ENCODE results near the gene RHOC.

Gene RHOC

DNA sequence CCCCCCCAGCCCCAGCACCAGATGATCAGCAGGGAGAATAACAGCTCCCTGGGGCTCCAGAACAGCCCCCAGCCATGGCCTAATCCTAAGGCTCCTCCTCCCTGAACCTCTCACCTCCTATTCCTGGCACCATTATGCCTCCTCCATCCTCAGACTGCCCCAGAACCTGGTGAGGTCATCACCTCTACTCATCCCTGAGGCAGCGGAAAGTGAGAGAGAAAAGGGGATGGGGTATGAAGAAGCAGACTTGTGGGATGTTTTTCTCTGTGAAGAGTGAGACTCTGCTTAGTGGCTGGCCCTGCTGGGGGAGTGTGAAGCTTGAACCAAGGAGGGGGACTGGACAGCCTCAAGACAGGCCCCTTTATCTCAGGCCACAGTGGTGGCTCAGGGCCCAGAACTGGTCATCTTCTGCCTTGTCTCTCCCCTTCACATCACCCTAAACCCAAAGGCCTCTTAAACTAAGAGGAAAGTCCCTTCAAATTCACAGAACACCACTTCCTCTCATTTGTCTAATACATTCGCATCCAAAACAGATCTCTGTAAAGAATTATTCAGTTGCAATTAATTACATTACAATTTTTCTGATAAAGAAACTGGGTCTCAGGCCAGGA is 10.4 kb upstream of the RHOC start:
- TF ChIP-seq CTCF (IDR thresholded peaks at IDR 0.05; ENCODE audit: insufficient read depth, low read depth, low read length, missing control alignments): no peak
- H3K4me3 ChIP-seq (ENCODE audit: low read length): no peak overlapping the region
- DNase-seq (ENCODE audit: low read depth): no peak

- peak; percentile 94 for DNase-seq (ENCODE audit: low read depth)
- peak; percentile 96 for TF ChIP-seq CTCF (IDR thresholded peaks at IDR 0.05; ENCODE audit: insufficient read depth, low read depth, low read length, missing control alignments)
- H3K4me3 ChIP-seq (ENCODE audit: low read length): peak overlapping the region; percentile 59
These were observed 9.3 kb upstream of the RHOC start for GRCh38 chr1:112716133-112716720.

DNA sequence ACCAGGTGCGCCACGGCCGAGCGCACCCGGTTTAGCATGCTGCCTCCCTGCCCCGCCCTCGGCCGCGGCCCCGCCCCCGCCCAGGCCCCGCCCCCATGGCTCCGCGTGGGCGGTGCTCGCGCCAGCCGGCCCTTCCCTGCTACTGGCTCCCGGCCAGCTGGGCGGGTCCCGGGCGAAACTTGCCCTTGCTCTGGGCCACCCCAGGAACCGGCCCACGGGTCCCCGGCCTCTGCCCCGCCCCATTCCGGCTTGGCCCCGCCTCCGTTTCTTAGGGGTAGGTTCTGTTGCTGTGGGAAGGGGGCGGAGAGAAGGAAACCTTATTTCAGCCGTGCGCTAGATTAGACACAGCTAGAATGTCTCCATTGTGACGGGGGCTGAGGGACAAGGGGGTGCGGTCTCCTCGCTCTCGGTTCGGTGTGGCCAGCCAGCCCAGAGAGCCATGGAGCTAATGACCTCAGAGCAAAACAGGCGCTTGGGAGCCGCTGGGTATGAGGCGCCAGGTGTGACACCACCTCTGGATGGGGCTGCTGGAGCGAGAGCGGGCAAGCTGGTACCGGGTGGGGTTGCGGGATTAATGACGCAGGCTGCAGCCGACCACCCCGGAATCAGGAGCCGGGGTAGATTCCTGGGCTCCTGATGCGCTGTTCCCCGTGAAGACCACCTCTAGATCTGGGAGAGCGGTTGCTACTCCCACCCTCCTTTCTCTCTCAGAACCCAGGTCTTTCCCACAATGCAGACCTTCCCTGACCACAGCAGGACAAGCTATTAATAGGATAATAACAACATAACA is 8.5 kb upstream of the RHOC start, which contains the start of gene PPM1J:
TSS of gene PPM1J (minus strand) at position 69 of the 790 bp plus-strand sequence. CDS start at position 38, 31 bp downstream.
- no peak for TF ChIP-seq CTCF (IDR thresholded peaks at IDR 0.05; ENCODE audit: insufficient read depth, low read depth, low read length, missing control alignments)
- peak; percentile 97 for DNase-seq (ENCODE audit: low read depth)
- H3K4me3 ChIP-seq (ENCODE audit: low read length): peak within 1 kb of the TSS; percentile 65

DNA sequence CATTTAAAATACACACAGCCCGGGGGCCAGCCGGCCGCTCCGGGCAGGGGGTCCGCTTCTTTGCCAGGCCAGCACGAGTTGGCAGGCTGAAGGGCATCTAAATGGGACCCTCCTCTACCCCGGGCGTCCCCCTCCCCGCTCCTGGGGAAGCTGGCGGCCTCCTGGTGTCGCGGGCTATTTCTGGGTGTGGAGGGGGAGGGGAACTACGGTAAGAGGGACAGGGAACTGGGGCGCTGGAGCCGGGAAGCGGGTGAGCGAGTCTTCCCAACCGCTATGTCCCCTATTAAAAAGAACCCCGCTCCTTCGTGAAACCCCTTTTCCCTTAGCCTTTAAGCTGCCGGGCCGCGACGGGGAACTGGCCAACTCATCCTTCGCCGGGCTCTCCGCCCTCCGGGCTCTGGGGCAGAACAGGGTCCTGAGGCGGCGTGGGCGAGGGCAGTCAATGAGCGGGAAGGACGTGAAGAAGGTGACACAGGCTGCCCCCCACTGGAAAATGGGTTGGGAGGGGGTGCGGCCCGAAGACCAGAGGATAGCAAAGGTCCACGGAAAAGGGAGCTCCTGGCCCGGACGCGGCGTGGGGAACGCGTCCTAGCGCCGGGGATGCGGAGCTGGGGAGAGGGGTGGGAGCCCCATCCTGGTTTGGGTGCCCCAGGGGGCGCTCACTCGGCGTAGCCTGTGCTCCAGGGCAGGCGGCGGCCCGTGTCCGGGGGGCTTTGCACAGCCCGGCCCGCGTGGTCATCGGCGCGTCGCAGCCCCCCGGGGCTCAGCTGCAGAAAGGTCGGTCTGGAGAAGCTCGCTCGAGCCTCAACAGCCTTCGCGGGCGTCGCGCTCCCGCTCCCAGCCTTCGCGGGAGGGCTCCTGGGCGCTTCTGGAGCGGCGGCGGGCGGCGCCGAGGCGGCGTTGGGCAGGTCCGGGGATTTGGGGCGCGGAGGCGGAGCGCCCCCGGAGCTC is 7.7 kb upstream of the RHOC start:
- TF ChIP-seq CTCF (IDR thresholded peaks at IDR 0.05; ENCODE audit: insufficient read depth, low read depth, low read length, missing control alignments): no peak
- DNase-seq (ENCODE audit: low read depth): no peak
- H3K4me3 ChIP-seq (ENCODE audit: low read length): peak overlapping the region; percentile 65

GRCh38 chr1:112713466-112714312 is 6.8 kb upstream of the RHOC start:
- DNase-seq (ENCODE audit: low read depth): no peak
- peak overlapping the region; percentile 65 for H3K4me3 ChIP-seq (ENCODE audit: low read length)
- no peak for TF ChIP-seq CTCF (IDR thresholded peaks at IDR 0.05; ENCODE audit: insufficient read depth, low read depth, low read length, missing control alignments)
